Lower lobe of right lung (tissue), 2 donors: ENCODE data around the gene CELF2. TPM values are rescaled to one million over a fixed set of nuclear protein-coding genes. Genes with fewer than 3 reads are reported as not detected.

Experiments
- ATAC-seq, 2 donors: fragments of 200-7000 bp; cut with Tn5 transposase; one replicate each; pipeline ENCODE4 v1.9.1; 2020 to 2022; ENCODE audit warnings: mild to moderate bottlenecking in 2 of 2, moderate library complexity in 2 of 2
- DNase-seq: peaks from one replicate; pipeline ENCODE4 v3.0.0-alpha.2; 2020
- H3K27ac ChIP-seq: fragments of 200-600 bp; one replicate; pipeline ENCODE4 v1.8.0; 2022
- H3K27me3 ChIP-seq: fragments of 200-600 bp; one replicate; pipeline ENCODE4 v1.8.0; 2022; ENCODE audit warnings: low read depth
- H3K36me3 ChIP-seq: fragments of 200-600 bp; one replicate; pipeline ENCODE4 v1.8.0; 2022; ENCODE audit warnings: mild to moderate bottlenecking
- H3K4me1 ChIP-seq: fragments of 200-600 bp; one replicate; pipeline ENCODE4 v1.8.0; 2022
- H3K4me3 ChIP-seq: fragments of 200-600 bp; one replicate; pipeline ENCODE4 v1.8.0; 2022; ENCODE audit warnings: mild to moderate bottlenecking
- H3K9me3 ChIP-seq: fragments of 200-600 bp; one replicate; pipeline ENCODE4 v1.8.0; 2022
- intact Hi-C: fragments of 100-400 bp; cut with DNase I; formaldehyde crosslinking; loops from one replicate; pipeline ENCODE4 v1.11.0; 2022
- total RNA-seq: library from RNA; stranded (reverse); fragmentation: NEBNext Ultra II Directional; extraction: Animal tissue kit (Norgen Biotek cat#: 25700); gene quantifications from one replicate; pipeline ENCODE4 v1.2.1, GENCODE V29; 2021
- TF ChIP-seq, protein P1 (sequence below): fragments of 200-600 bp; IDR thresholded peaks from one replicate; pipeline ENCODE4 v1.8.0; 2022; ENCODE audit warnings: antibody characterized with exemption, mild to moderate bottlenecking
- donor health status: DM: no; HTN: yes; CAD: no; lungs with severe emphysema.

The CELF2 gene
- total RNA-seq, 1 donor from 2014 or later: 106 TPM

- H3K27me3 ChIP-seq: no peaks in the 10 kb centered on the region
- H3K27ac ChIP-seq: no peak overlapping the region
- TF ChIP-seq, protein P1, sequence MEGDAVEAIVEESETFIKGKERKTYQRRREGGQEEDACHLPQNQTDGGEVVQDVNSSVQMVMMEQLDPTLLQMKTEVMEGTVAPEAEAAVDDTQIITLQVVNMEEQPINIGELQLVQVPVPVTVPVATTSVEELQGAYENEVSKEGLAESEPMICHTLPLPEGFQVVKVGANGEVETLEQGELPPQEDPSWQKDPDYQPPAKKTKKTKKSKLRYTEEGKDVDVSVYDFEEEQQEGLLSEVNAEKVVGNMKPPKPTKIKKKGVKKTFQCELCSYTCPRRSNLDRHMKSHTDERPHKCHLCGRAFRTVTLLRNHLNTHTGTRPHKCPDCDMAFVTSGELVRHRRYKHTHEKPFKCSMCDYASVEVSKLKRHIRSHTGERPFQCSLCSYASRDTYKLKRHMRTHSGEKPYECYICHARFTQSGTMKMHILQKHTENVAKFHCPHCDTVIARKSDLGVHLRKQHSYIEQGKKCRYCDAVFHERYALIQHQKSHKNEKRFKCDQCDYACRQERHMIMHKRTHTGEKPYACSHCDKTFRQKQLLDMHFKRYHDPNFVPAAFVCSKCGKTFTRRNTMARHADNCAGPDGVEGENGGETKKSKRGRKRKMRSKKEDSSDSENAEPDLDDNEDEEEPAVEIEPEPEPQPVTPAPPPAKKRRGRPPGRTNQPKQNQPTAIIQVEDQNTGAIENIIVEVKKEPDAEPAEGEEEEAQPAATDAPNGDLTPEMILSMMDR: no peak
- intact Hi-C loops: no loop called here
- no peaks in the 10 kb centered on the region for H3K9me3 ChIP-seq
- no peak for DNase-seq
- H3K4me1 ChIP-seq: no peaks in the 10 kb centered on the region
- ATAC-seq: no peak
- no peak overlapping the region for H3K4me3 ChIP-seq
- H3K36me3 ChIP-seq: no peaks in the 10 kb centered on the region
Observed at GRCh38 chr10:10977226-10977956, 40.3 kb upstream of the CELF2 start.

GRCh38 chr10:10977978-10978377 lies 39.7 kb upstream of the CELF2 start:
- no peaks in the 10 kb centered on the region for H3K4me1 ChIP-seq
- H3K27me3 ChIP-seq: no peaks in the 10 kb centered on the region
- ATAC-seq (no peak), DNase-seq (no peak)
- TF ChIP-seq, protein P1: no peak
- H3K9me3 ChIP-seq: no peaks in the 10 kb centered on the region
- no peaks in the 10 kb centered on the region for H3K36me3 ChIP-seq
- intact Hi-C loops: no loop called here
- no peak overlapping the region for H3K27ac ChIP-seq
- no peak overlapping the region for H3K4me3 ChIP-seq

DNA sequence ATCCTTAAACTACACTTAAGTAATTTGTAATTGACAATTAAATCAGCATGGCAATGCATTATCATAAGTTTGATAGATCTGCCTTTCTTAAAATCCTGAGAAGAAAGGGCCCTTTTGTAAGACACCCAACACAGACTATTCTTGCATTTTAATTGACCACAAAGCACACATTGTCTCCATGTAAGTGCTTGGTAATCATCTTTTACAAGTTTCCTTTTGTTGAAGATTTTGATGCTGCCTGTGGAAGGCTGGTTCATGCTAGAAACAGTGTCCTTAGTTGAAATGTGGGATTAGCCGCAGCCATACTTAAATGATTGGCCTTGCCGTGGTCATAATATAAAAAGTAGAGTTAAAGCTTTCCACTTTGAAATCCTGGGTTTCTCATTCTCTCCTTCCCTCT lies 32.3 kb upstream of the CELF2 start:
- DNase-seq: no peak
- ATAC-seq: no peak
- Histone ChIP-seq H3K36me3 (no peaks in the 10 kb centered on the region), H3K27me3 (no peaks in the 10 kb centered on the region), H3K27ac (no peak overlapping the region), H3K4me1 (no peaks in the 10 kb centered on the region), H3K4me3 (no peak overlapping the region), H3K9me3 (no peaks in the 10 kb centered on the region)
- intact Hi-C loops: no loop called here
- TF ChIP-seq, protein P1: no peak

GRCh38 chr10:10986606-10987005 lies 31.1 kb upstream of the CELF2 start:
- intact Hi-C loops: no loop called here
- TF ChIP-seq, protein P1: no peak
- Histone ChIP-seq H3K4me1 (no peaks in the 10 kb centered on the region), H3K9me3 (no peaks in the 10 kb centered on the region), H3K36me3 (no peaks in the 10 kb centered on the region), H3K4me3 (no peak overlapping the region), H3K27ac (no peak overlapping the region), H3K27me3 (no peaks in the 10 kb centered on the region)
- DNase-seq: no peak
- no peak for ATAC-seq

DNA sequence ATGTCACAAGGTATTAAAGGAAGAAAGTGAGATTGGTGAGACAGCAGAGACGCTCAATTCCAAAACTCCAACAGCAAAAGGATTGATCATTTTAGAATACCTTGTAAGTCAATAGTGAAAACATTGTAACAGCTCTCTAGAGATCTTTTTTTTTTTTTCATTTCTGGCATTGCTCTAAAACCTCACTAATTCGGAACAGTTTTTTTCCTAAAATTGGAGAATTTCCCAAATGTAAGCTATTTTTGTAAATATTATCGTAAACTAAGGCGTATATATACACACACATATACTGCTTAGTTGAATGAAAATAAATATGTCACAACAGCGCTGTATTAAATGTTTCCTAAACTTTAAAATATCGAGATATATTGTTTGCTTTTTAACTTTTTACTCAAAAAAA lies 30.6 kb upstream of the CELF2 start:
- Histone ChIP-seq H3K4me1 (no peaks in the 10 kb centered on the region), H3K27ac (no peak overlapping the region), H3K27me3 (no peaks in the 10 kb centered on the region), H3K9me3 (no peaks in the 10 kb centered on the region), H3K36me3 (no peaks in the 10 kb centered on the region), H3K4me3 (no peak overlapping the region)
- no peak for DNase-seq
- intact Hi-C loops: no loop called here
- ATAC-seq: no peak
- TF ChIP-seq, protein P1: no peak
